GM12875 (cell line): ENCODE measurements around the gene SELENBP1.
"Not testable (repeated sequence)": the region's sequence is repeated elsewhere in the genome, so short reads cannot be mapped to it uniquely, and the experiment has no call there.

ENCODE experiments used
- H3K4me3 ChIP-seq: one replicate; pipeline ENCODE4 v1.5.1; 2011; ENCODE audit warnings: low read depth, low read length, control low read depth
- TF ChIP-seq, protein P1 (sequence below): IDR thresholded peaks from 2 replicates; pipeline ENCODE4 v1.5.1; 2011; ENCODE audit warnings: low read depth, mild to moderate bottlenecking, control low read depth, inconsistent platforms, low read length, moderate library complexity, borderline replicate concordance; ENCODE audit not compliant: insufficient read depth

The SELENBP1 gene

GRCh38 chr1:151399324-151400171 lies 27.0 kb upstream of the SELENBP1 start, which contains the start of gene PSMB4:
TSS of gene PSMB4 (plus strand) at chr1:151399573. CDS start at chr1:151399588, 15 bp downstream.
- H3K4me3 ChIP-seq: peak within 1 kb of the TSS; percentile 92
- TF ChIP-seq, protein P1, sequence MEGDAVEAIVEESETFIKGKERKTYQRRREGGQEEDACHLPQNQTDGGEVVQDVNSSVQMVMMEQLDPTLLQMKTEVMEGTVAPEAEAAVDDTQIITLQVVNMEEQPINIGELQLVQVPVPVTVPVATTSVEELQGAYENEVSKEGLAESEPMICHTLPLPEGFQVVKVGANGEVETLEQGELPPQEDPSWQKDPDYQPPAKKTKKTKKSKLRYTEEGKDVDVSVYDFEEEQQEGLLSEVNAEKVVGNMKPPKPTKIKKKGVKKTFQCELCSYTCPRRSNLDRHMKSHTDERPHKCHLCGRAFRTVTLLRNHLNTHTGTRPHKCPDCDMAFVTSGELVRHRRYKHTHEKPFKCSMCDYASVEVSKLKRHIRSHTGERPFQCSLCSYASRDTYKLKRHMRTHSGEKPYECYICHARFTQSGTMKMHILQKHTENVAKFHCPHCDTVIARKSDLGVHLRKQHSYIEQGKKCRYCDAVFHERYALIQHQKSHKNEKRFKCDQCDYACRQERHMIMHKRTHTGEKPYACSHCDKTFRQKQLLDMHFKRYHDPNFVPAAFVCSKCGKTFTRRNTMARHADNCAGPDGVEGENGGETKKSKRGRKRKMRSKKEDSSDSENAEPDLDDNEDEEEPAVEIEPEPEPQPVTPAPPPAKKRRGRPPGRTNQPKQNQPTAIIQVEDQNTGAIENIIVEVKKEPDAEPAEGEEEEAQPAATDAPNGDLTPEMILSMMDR: peak; percentile 40; the same call in 1 of the 2 replicates

DNA sequence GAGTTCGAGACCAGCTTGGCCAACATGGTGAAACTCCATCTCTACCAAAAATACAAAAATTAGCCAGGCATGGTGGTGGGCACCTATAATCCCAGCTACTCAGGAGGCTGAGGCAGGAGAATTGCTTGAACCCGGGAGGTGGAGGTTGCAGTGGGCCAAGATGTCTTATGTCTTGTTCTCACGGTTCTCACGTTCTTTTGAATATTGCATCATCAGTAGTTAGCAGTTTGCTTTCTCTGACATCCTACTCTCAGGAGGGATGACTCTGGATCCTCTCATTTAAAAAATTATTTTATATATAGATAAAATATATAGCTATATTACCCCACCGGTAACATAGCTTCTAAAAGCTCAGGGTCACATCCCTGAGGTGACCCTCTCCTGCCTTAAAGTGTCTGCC lies 23.8 kb upstream of the SELENBP1 start:
- H3K4me3 ChIP-seq: not testable (repeated sequence)

GRCh38 chr1:151393583-151393982 lies 21.1 kb upstream of the SELENBP1 start:
- TF ChIP-seq, protein P1: no peak
- no peak overlapping the region for H3K4me3 ChIP-seq

DNA sequence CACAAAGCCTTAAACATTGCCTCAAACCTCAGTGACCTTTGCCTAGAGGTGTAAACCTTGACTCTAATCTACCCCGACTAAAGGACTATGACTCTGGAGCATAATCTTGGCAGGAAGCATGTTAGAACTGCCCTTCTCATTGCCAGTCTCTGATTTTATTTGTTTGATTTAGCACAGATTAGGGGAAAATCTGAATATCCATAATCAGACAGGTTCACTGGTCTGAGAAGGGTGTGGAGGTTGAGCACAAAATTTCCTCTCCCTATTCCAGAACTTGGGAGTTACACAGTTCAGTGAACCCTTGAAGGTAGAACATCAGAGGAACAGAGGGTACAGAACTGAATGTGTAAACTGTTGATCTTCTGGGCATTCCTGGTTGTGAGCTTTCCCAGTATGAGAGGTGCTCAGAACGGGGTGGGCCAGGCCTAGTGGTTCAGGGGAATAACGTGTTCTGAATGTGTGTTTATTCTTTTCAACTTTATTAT lies 18.6 kb upstream of the SELENBP1 start:
- TF ChIP-seq, protein P1: no peak
- H3K4me3 ChIP-seq: no peak overlapping the region

- H3K4me3 ChIP-seq: not testable (repeated sequence)
Measured at GRCh38 chr1:151390221-151391078, 17.9 kb upstream of the SELENBP1 start.

- TF ChIP-seq, protein P1: no peak
- H3K4me3 ChIP-seq: no peak overlapping the region
Measured at GRCh38 chr1:151386002-151386401, 13.5 kb upstream of the SELENBP1 start.

GRCh38 chr1:151384584-151384983 lies 12.1 kb upstream of the SELENBP1 start:
- H3K4me3 ChIP-seq: no peak overlapping the region
- TF ChIP-seq, protein P1: no peak
